ENCODE measurements around the gene CAB39. TPM values are rescaled to one million over a fixed set of nuclear protein-coding genes. Genes with fewer than 3 reads are reported as not detected.

The CAB39 gene
- total RNA-seq, 1 donor from 2014 or later = 59.0 TPM

DNA sequence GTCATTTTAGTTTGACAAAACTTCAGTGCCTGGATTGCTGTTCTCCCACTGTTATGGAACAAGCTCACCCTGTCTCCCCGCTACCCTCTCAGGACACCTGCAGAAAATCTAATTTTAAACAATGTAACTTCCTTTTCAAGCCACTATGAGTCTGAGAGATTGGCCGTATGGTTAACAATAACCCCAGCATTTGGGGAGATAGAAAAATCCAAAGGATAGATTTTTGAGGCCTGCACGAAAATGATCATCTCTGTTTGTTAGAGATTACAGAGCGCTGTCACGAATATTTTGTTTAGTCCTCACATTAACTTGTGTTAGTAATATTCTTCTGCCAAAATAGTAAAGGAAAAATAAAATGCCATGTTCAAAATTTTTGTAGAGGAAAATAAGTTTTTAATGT is 24.7 kb downstream of the CAB39 start:
- H3K4me1 Mint-ChIP-seq = peaks cover 3% of the 10 kb centered on the region
- Histone ChIP-seq H3K27me3 (no peaks in the 10 kb centered on the region), H3K36me3 (no peaks in the 10 kb centered on the region), H3K9me3 (ENCODE audit: low read depth) (no peaks in the 10 kb centered on the region), H3F3A (ENCODE audit: low read depth) (no peaks in the 10 kb centered on the region), H4K20me1 (ENCODE audit: low read depth) (peaks cover 11% of the 10 kb centered on the region), H3K4me2 (no peak overlapping the region), H3K4me3 (no peak overlapping the region), H3K4me1 (no peaks in the 10 kb centered on the region), H2AFZ (replicated peaks) (no peak overlapping the region), H3K27ac (no peak overlapping the region), H3K9ac (no peak overlapping the region), H3K79me2 (ENCODE audit: low read depth) (peaks cover 78% of the 10 kb centered on the region)
- peaks cover 2% of the 10 kb centered on the region for H3K27me3 Mint-ChIP-seq (ENCODE audit: insufficient read depth, low read depth)
- H3K9me3 Mint-ChIP-seq = no peaks in the 10 kb centered on the region
- H3K4me3 Mint-ChIP-seq = no peak overlapping the region
- no peak overlapping the region for H3K27ac Mint-ChIP-seq
- peaks cover 15% of the 10 kb centered on the region for H3K36me3 Mint-ChIP-seq
- no peak for DNase-seq (ENCODE audit: low spot score)
- TF ChIP-seq EZH2 (IDR thresholded peaks at IDR 0.05) = no peak
- TF ChIP-seq EZH2phosphoT487 (IDR thresholded peaks at IDR 0.05) = no peak
- TF ChIP-seq, protein P1, sequence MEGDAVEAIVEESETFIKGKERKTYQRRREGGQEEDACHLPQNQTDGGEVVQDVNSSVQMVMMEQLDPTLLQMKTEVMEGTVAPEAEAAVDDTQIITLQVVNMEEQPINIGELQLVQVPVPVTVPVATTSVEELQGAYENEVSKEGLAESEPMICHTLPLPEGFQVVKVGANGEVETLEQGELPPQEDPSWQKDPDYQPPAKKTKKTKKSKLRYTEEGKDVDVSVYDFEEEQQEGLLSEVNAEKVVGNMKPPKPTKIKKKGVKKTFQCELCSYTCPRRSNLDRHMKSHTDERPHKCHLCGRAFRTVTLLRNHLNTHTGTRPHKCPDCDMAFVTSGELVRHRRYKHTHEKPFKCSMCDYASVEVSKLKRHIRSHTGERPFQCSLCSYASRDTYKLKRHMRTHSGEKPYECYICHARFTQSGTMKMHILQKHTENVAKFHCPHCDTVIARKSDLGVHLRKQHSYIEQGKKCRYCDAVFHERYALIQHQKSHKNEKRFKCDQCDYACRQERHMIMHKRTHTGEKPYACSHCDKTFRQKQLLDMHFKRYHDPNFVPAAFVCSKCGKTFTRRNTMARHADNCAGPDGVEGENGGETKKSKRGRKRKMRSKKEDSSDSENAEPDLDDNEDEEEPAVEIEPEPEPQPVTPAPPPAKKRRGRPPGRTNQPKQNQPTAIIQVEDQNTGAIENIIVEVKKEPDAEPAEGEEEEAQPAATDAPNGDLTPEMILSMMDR (IDR thresholded peaks at IDR 0.05) = no peak

- no peak overlapping the region for H3K4me2 ChIP-seq
- no peaks in the 10 kb centered on the region for H3K4me1 ChIP-seq
- H3K36me3 ChIP-seq = no peaks in the 10 kb centered on the region
- Mint-ChIP-seq H3K27ac (no peak overlapping the region), H3K27me3 (ENCODE audit: insufficient read depth, low read depth) (peaks cover 2% of the 10 kb centered on the region), H3K4me3 (no peak overlapping the region), H3K36me3 (peaks cover 12% of the 10 kb centered on the region), H3K9me3 (no peaks in the 10 kb centered on the region), H3K4me1 (peaks cover 3% of the 10 kb centered on the region)
- peaks cover 11% of the 10 kb centered on the region for H4K20me1 ChIP-seq (ENCODE audit: low read depth)
- no peak overlapping the region for H3K27ac ChIP-seq
- no peaks in the 10 kb centered on the region for H3F3A ChIP-seq (ENCODE audit: low read depth)
- no peak overlapping the region for H3K4me3 ChIP-seq
- no peaks in the 10 kb centered on the region for H3K27me3 ChIP-seq
- H2AFZ ChIP-seq (replicated peaks) = no peak overlapping the region
- H3K9ac ChIP-seq = no peak overlapping the region
- TF ChIP-seq EZH2 (IDR thresholded peaks at IDR 0.05) (no peak), EZH2phosphoT487 (IDR thresholded peaks at IDR 0.05) (no peak)
- TF ChIP-seq, protein P1 (IDR thresholded peaks at IDR 0.05) = no peak
- no peak for DNase-seq (ENCODE audit: low spot score)
- H3K79me2 ChIP-seq (ENCODE audit: low read depth) = peaks cover 74% of the 10 kb centered on the region
- no peaks in the 10 kb centered on the region for H3K9me3 ChIP-seq (ENCODE audit: low read depth)
These were observed 25.2 kb downstream of the CAB39 start for GRCh38 chr2:230737791-230738226.

- no peak overlapping the region for H3K27ac Mint-ChIP-seq
- Histone ChIP-seq H3K36me3 (no peaks in the 10 kb centered on the region), H3K4me3 (no peak overlapping the region), H3F3A (ENCODE audit: low read depth) (no peaks in the 10 kb centered on the region), H3K27ac (no peak overlapping the region), H3K4me2 (no peak overlapping the region), H3K79me2 (ENCODE audit: low read depth) (peaks cover 73% of the 10 kb centered on the region), H2AFZ (replicated peaks) (no peak overlapping the region), H3K4me1 (no peaks in the 10 kb centered on the region), H3K9me3 (ENCODE audit: low read depth) (no peaks in the 10 kb centered on the region), H3K27me3 (no peaks in the 10 kb centered on the region), H3K9ac (no peak overlapping the region), H4K20me1 (ENCODE audit: low read depth) (peaks cover 11% of the 10 kb centered on the region)
- H3K36me3 Mint-ChIP-seq = peaks cover 15% of the 10 kb centered on the region
- TF ChIP-seq, protein P1 (IDR thresholded peaks at IDR 0.05) = no peak
- no peak for TF ChIP-seq EZH2 (IDR thresholded peaks at IDR 0.05)
- TF ChIP-seq EZH2phosphoT487 (IDR thresholded peaks at IDR 0.05) = no peak
- peaks cover 2% of the 10 kb centered on the region for H3K27me3 Mint-ChIP-seq (ENCODE audit: insufficient read depth, low read depth)
- no peak for DNase-seq (ENCODE audit: low spot score)
- no peak overlapping the region for H3K4me3 Mint-ChIP-seq
- peaks cover 3% of the 10 kb centered on the region for H3K4me1 Mint-ChIP-seq
- H3K9me3 Mint-ChIP-seq = no peaks in the 10 kb centered on the region
These were observed 25.8 kb downstream of the CAB39 start for GRCh38 chr2:230738391-230738811.

All from neural progenitor cell (in vitro differentiated cells).